Left ventricle myocardium superior (tissue), 1 donor: ENCODE measurements around the gene DNAI2. TPM values are rescaled to one million over a fixed set of nuclear protein-coding genes. Genes with fewer than 3 reads are reported as not detected.

ENCODE experiments used
- ATAC-seq: fragments of 200-7000 bp; cut with Tn5 transposase; one replicate; pipeline ENCODE4 v1.9.1; 2020; ENCODE audit warnings: mild to moderate bottlenecking, moderate library complexity
- DNase-seq: peaks from one replicate; pipeline ENCODE4 v3.0.0-alpha.2; 2020
- intact Hi-C: fragments of 100-400 bp; cut with micrococcal nuclease; formaldehyde crosslinking; loops from one replicate; pipeline ENCODE4 v1.11.0; 2022
- long read RNA-seq: library from polyadenylated mRNA; unstranded; transcript quantifications from one replicate; pipeline ENCODE4 v2.0.0, GENCODE V29; 2021
- total RNA-seq: library from RNA; stranded (reverse); fragmentation: NEBNext Ultra II Directional; extraction: Animal tissue kit (Norgen Biotek cat#: 25700); gene quantifications from one replicate; pipeline ENCODE4 v1.2.1, GENCODE V29; 2021
- donor health status: DM: no; HTN: yes; CAD: no; lungs with severe emphysema.

The DNAI2 gene
- not detected for total RNA-seq
- long read RNA-seq = 0 reads

DNA sequence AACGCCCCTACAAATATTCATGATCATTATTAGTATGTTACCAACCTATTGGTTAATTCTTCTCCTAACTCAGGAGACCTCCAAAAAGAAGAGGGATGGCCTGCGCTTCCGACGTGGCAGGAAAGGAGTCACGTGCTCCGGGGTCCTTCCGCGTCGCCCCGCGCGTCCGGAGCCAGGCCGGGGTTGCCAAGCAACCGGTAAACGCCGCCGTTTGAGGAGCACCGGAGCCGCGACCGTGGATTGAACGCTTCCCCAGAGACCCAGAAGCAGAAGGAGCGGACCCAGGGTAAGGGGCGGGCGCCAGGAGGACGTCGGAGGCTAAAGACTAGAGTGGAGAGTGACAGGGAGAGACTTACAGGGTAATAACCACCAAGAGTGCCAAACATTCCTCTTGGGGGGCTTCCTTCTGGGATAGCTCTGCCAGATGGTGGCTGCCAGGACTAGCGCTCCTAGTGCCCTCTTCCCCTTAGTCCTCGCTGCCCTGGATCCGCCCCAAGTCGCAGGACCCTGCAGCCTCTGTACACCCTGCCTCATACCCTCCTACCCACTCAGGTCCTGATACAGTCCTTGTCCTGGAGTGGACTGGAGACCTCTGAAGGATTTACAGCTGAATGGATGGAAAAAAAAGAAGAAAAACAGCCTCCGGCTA, at the start of gene DNAI2:
Gene DNAI2 (plus strand): TSS at position 175 of the 649 bp plus-strand sequence. CDS start 7,584 bp downstream, outside the sequence.
- intact Hi-C loops = no loop called here
- DNase-seq = peak; percentile 51
- no peak for ATAC-seq

DNA sequence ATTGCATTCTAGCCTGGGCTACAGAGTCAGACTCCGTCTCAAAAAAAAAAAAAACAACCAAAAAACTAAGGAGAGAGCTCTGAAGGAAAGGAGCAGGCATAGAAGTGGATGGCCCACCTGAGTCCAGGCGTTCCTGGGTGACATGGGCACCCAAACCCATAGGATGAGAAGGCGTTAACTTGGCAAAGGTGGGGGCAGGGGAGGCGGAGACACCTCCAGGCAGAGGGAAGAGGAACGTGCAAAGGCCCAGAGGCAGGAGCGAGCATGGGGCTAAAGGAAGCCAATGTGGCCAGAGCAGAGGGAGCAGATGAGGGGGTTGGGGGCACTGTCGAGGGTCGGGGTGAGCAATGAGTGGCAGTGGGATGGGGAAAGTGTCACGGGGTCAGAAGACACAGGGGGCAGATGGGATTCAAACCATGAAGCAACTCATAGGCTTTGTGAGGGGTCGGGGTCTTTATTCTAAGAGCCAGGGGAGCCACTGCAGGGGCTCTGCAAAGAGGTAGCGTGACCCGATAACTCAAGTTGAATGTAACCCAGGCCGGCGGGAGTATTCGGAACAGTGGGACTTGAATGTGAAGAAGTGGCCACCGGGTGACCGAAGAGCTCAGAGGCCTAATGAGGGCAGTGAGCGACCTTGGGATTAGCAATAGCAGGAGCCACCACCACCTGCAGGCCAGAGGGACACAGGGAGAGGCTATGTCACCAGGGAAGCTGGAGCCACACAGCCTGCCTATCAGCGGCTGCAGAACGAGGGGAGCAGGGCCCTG, 48.9 kb upstream of the DNAI2 start:
- intact Hi-C loops = no loop called here
- DNase-seq (no peak), ATAC-seq (no peak)

- intact Hi-C loops = no loop called here
- no peak for ATAC-seq
- no peak for DNase-seq
Observed at GRCh38 chr17:74226252-74226651, 47.8 kb upstream of the DNAI2 start.

GRCh38 chr17:74227271-74228080, 46.6 kb upstream of the DNAI2 start:
- DNase-seq = no peak
- intact Hi-C loops = no loop called here
- no peak for ATAC-seq

DNA sequence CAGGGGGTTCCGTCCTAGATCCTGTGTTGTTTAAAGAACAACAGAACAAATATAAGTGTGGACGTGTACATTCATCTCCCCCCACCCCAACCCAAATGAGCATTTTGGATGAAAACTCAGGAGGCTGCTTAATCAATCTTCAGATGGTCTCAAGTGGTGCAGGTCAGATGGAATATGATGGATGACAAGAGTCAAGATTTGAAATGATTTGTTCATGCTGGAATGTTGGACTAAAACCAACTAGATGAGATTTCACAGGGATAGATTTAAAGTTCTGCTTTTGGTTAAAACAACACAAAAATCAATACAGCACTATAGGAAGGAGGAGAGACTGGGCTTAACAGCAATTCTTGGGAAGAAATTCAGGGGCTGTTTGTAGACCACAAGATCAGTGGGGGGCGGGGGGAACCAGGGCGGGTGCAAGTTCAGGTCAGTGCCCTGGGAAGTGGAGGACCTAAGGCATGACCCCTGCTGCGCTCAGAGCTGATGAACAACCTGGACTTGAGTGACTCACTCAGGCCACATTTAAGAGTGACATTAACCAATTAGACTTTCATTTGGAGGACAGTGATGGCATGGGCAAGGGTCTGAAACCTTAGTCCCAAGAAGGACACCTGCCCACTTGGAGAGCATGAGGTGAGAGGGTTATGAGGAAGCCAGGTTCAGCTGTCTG, 45.6 kb upstream of the DNAI2 start:
- intact Hi-C loops = no loop called here
- ATAC-seq = no peak
- DNase-seq = no peak

- ATAC-seq (no peak), DNase-seq (no peak)
Observed at GRCh38 chr17:74230896-74231295, 43.1 kb upstream of the DNAI2 start.

GRCh38 chr17:74231928-74232907, 41.8 kb upstream of the DNAI2 start:
- DNase-seq (no peak), ATAC-seq (no peak)
- intact Hi-C loops = no loop called here

More at GRCh38 chr17:74230896-74231295, 43.1 kb upstream of the DNAI2 start:
- intact Hi-C loops = no loop called here

- intact Hi-C loops = no loop called here
Observed at GRCh38 chr17:74233937-74234336, 40.1 kb upstream of the DNAI2 start.

DNA sequence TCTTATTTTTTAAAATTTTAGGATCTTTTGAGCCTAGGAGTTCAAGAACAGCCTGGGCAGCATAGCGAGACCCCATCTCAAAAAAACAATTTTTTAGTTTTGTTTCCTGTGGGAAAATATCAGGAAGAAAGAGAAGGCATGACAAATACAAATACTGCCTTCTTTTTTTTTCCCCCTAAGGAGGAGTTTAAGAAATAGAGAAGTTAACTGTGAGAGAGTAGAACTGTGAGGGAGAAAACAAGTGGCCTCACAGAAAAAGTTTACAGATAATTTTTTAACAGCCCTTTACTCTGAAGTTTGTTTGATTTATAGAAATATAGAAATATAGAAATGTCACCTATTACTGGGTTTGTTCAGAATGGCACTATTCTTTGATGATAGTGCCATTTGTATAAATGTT, 39.5 kb upstream of the DNAI2 start:
- DNase-seq = no peak
- ATAC-seq = no peak
- intact Hi-C loops = no loop called here

More at GRCh38 chr17:74233937-74234336, 40.1 kb upstream of the DNAI2 start:
- ATAC-seq (no peak), DNase-seq (no peak)

DNA sequence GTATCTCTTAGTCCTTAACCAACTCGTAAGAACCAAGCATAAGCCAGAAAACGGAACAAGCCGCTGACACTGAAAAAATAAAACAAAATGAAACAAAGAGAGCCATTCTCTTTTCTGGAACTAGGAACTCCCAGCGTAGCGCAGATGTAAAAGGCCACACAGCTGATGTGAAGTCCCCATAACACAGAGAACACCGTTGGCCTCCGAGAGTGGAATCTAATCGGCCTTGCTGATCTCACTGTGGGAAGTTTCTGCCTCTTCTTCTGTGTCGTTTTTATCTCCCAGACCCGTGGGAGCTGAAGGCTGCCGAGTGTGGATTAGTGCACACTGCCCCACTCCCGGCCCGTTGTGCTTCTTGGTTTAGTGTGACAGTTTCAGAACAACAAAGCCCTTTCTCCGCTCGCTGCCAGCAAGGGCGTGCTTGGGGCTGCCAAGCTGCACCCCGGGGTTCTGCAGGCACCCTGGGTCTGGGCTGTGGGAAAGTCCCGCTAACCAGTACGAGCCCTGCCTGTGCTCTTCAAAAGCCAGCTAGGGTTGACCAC, 38.9 kb upstream of the DNAI2 start:
- intact Hi-C loops = no loop called here
- DNase-seq (no peak), ATAC-seq (peak; percentile 24)

DNA sequence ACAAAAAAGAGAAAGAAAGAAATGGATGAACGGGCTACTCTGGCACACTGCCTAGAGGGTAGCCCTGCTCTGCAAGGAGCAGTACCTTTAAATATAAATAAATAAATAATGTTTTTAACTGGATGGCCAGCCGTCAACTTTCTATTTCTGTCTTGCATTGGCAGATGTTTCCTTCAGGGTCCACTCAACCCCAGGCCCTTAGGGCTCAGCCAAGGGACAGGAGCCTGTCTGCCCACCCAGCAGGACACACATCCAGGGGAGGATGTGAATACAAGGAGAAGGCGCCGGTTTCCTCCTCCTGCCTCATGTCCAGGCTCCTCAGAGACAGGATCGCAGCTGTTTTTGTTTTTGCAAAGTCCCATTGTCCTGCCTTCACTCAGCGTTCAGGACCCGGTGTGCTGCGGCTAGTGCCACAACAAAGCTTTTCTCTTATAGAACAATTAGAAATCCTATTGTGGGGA, 38.1 kb upstream of the DNAI2 start:
- DNase-seq = no peak
- peak; percentile 60 for ATAC-seq
- intact Hi-C loops = no loop called here

GRCh38 chr17:74237321-74237720, 36.7 kb upstream of the DNAI2 start:
- no peak for ATAC-seq
- intact Hi-C loops = no loop called here
- no peak for DNase-seq

DNA sequence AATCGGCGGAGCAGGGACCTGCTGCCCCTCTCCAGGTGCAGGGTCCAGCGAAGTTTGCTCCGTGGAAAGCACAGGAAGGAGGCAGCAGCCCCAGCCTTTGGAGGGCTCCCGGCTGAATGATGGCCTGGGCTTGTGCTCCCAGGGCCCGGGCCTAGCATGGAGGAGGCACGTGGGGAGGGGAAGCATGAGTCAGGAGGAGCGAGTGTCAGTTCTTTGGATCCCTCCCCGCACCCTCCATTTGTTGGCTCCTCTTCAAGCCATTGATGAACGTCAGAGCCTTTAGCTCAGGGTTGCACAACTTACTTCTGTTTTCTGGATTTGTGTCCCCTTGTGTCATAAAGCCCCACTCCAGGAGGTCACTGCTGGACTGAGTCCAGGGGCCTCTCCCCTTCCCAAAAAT, 34.9 kb upstream of the DNAI2 start:
- DNase-seq (no peak), ATAC-seq (no peak)
- intact Hi-C loops = no loop called here

DNA sequence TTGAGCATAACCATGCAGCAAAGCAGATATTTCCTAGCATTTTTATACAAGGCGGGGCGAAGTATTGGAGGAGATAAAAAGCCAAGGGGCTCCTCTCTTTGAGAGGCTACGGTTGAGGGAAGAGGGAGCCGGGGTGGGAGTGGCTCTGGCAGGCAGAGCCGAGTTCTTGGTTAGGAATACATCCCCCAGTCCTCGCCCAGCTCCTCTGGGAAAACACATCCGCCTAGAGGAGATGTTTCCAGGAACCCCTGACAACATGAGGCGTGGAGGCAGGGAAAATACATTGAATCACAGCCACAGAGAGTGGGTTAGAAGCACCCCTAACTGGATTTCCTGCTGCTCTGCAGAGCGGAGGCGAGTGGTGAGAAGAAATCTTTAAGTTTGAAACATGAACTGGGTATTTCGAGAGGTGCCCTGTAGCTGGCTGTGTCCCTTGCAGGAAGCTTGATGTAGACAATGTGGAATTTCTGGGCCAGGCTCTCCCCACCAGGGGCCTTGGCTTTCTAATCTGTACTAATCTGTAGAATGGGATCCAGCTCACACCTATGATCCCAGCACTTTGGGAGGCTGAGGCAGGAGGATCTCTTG, 33.3 kb upstream of the DNAI2 start:
- intact Hi-C loops = no loop called here

GRCh38 chr17:74241431-74241830, 32.6 kb upstream of the DNAI2 start:
- no peak for DNase-seq
- intact Hi-C loops = no loop called here
- ATAC-seq = peak; percentile 45

More for the DNA sequence above, 33.3 kb upstream of the DNAI2 start:
- ATAC-seq (no peak), DNase-seq (peak; percentile 55)

- peak; percentile 47 for ATAC-seq
Observed at GRCh38 chr17:74241847-74242246, 32.2 kb upstream of the DNAI2 start.

DNA sequence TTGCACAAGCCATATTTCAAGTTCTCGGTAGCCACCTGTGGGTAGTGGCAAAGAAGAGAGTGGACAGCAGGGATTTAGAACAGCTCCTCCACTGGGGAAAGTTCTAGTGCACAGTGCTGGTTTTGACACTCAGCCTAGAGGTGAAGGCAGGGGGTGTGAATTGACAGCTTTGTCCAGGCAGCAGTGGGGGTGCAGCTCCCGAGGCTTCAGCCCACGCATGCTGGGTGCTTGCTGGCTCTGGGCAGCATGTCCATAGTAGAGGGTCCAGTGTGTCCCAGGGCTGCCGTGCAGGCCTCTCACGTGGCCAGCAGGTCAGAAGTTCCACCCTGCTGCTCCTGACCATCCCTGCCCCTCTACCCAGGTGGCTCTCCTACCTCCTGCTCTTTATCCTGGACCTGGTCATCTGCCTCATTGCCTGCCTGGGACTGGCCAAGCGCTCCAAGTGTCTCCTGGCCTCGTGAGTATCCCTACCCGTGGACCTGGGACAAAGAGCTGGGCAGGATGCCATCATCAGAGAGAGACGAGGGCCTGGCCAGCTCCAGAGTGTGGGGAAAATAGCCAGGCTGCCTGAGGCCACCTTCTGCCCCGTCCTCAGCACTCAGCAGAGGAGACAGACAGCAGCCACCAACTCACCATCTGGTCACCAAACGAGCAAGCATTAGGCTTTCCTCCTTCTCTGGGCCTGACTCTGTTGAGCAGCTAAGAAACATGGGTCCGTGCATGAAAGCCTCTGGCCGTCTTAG, 30.9 kb upstream of the DNAI2 start:
- DNase-seq = peak; percentile 79
- peak; percentile 89 for ATAC-seq

More at GRCh38 chr17:74241847-74242246, 32.2 kb upstream of the DNAI2 start:
- no peak for DNase-seq
- intact Hi-C loops = no loop called here

More for the DNA sequence above, 30.9 kb upstream of the DNAI2 start:
- intact Hi-C loops = no loop called here
